ENCODE data around the gene AKT3. TPM values are rescaled to one million over a fixed set of nuclear protein-coding genes. Genes with fewer than 3 reads are reported as not detected.

AKT3 gene
- total RNA-seq, 1 donor from 2014 or later, result 20.6 TPM

- no peaks in the 10 kb centered on the region for H3K36me3 ChIP-seq
- no peaks in the 10 kb centered on the region for H3K27me3 ChIP-seq (ENCODE audit: low read depth)
- DNase-seq, result no peak
- intact Hi-C loops (cut with micrococcal nuclease), result no loop called here
- no peaks in the 10 kb centered on the region for H3K9me3 ChIP-seq (replicated peaks)
- TF ChIP-seq CTCF (IDR thresholded peaks at IDR 0.05; ENCODE audit: borderline replicate concordance), result peak; percentile 32
- H3K4me3 ChIP-seq, result peak overlapping the region; percentile 61
- peaks cover 19% of the 10 kb centered on the region for H3K4me1 ChIP-seq
- no peak overlapping the region for H3K27ac ChIP-seq (replicated peaks)
These were observed 366.8 kb downstream of the AKT3 start for GRCh38 chr1:243483071-243483771.

GRCh38 chr1:243482141-243483022, 367.7 kb downstream of the AKT3 start:
- no peaks in the 10 kb centered on the region for H3K27me3 ChIP-seq (ENCODE audit: low read depth)
- no peak overlapping the region for H3K27ac ChIP-seq (replicated peaks)
- H3K9me3 ChIP-seq (replicated peaks), result no peaks in the 10 kb centered on the region
- H3K4me1 ChIP-seq, result peaks cover 19% of the 10 kb centered on the region
- intact Hi-C loops (cut with micrococcal nuclease), result no loop called here
- no peak for TF ChIP-seq CTCF (IDR thresholded peaks at IDR 0.05; ENCODE audit: borderline replicate concordance)
- H3K4me3 ChIP-seq, result peak overlapping the region; percentile 61
- no peaks in the 10 kb centered on the region for H3K36me3 ChIP-seq
- no peak for DNase-seq

GRCh38 chr1:243481101-243481500, 368.9 kb downstream of the AKT3 start:
- Histone ChIP-seq H3K4me1 (peaks cover 19% of the 10 kb centered on the region), H3K27me3 (ENCODE audit: low read depth) (no peaks in the 10 kb centered on the region), H3K4me3 (no peak overlapping the region), H3K9me3 (replicated peaks) (no peaks in the 10 kb centered on the region), H3K27ac (replicated peaks) (no peak overlapping the region), H3K36me3 (no peaks in the 10 kb centered on the region)
- intact Hi-C loops (cut with micrococcal nuclease), result no loop called here
- TF ChIP-seq CTCF (IDR thresholded peaks at IDR 0.05; ENCODE audit: borderline replicate concordance), result no peak
- DNase-seq, result no peak

- TF ChIP-seq CTCF (IDR thresholded peaks at IDR 0.05; ENCODE audit: borderline replicate concordance), result no peak
- intact Hi-C loops (cut with micrococcal nuclease), result no loop called here
- Histone ChIP-seq H3K4me3 (no peak overlapping the region), H3K4me1 (peaks cover 18% of the 10 kb centered on the region), H3K36me3 (no peaks in the 10 kb centered on the region), H3K9me3 (replicated peaks) (no peaks in the 10 kb centered on the region), H3K27me3 (ENCODE audit: low read depth) (no peaks in the 10 kb centered on the region), H3K27ac (replicated peaks) (no peak overlapping the region)
- DNase-seq, result no peak
These were observed 372.2 kb downstream of the AKT3 start for GRCh38 chr1:243477731-243478290.

GRCh38 chr1:243475966-243476365, 374.1 kb downstream of the AKT3 start:
- no peak overlapping the region for H3K4me3 ChIP-seq
- H3K4me1 ChIP-seq, result peaks cover 17% of the 10 kb centered on the region
- no peak for DNase-seq
- no peaks in the 10 kb centered on the region for H3K36me3 ChIP-seq
- H3K27me3 ChIP-seq (ENCODE audit: low read depth), result no peaks in the 10 kb centered on the region
- intact Hi-C loops (cut with micrococcal nuclease), result no loop called here
- peak; percentile 25 for TF ChIP-seq CTCF (IDR thresholded peaks at IDR 0.05; ENCODE audit: borderline replicate concordance)
- no peaks in the 10 kb centered on the region for H3K9me3 ChIP-seq (replicated peaks)
- no peak overlapping the region for H3K27ac ChIP-seq (replicated peaks)
